IPS DF 4.7 (cell line): Measurements from ENCODE around the gene ACOT8.
A peak's percentile ranks its signal among the peaks of the same experiment; 100 is the strongest.
"Not testable (repeated sequence)": the region's sequence is repeated elsewhere in the genome, so short reads cannot be mapped to it uniquely, and the experiment has no call there.

ENCODE experiments used
- DNase-seq: peaks from one replicate; pipeline ENCODE4 v3.0.0-alpha.2; 2013; ENCODE audit warnings: low spot score; ENCODE audit errors: extremely low read depth

Gene ACOT8

GRCh38 chr20:45827712-45828111, 29.5 kb downstream of the ACOT8 start:
- no peak for DNase-seq

DNA sequence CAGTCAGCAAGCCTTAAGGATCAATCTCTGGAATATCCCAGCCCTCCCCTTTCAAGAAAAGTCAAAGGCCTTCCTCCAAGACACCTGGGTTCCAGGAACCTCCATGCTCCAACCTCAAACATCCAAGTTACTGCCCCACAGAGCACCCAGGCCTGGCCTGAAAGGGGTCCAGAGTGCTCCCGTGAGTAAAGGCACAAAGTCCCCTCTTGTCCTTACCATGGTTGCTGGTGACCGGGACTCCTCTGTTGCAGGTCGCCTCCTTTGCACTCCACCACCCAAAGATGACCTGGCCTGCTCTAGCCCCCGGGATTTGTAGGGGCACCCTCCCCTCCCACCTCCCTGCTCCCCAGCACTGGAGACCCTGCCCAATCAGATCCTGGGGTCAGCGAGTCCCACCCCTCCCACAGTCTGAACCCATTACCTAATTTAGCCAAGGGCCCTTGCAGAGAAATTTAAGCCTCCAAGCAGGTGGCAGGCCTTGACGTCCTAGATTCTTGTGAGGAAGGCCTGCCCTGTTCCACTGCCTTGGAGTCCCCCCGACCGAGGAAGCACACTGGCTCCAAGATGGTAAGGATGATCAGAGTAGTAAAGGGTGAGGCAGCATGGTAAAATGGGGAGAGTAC, 30.1 kb downstream of the ACOT8 start, which contains the start of gene TNNC2:
Gene TNNC2, minus strand, starts transcription at position 283 of the 623 bp plus-strand sequence. Its CDS starts 64 bp downstream, at position 219.
- DNase-seq, result no peak

DNA sequence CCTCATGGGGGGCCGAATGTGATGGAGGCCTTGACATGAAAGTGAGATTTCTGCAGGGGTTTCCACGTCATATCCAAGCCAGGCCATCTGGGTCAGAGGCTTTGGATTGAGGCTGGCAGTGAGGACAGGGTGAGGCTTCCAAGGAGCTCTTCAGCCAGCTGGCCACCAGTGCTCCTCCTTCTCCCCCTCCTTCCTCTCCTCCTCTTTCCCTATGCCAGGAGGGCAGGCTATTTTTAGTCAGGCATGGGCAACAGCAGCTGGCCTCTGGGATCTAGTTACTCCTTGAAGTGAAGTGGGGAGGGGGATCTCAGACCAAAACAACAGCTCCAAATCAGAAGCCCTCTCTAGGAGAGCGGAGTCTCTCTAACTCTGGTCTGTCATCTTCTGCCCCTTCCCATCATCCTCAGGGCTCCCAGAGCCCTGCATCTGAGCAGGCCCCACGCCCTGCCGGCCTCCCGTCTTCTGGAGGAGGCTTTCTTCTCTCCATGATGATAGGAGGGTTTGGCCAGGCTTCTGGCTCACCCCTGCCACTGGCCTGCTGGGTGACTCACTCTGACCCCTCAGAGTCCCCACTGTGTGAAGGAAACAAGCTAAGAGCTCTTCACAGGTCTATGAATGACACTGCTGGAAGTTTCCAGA, 30.7 kb downstream of the ACOT8 start:
- DNase-seq, result no peak

DNA sequence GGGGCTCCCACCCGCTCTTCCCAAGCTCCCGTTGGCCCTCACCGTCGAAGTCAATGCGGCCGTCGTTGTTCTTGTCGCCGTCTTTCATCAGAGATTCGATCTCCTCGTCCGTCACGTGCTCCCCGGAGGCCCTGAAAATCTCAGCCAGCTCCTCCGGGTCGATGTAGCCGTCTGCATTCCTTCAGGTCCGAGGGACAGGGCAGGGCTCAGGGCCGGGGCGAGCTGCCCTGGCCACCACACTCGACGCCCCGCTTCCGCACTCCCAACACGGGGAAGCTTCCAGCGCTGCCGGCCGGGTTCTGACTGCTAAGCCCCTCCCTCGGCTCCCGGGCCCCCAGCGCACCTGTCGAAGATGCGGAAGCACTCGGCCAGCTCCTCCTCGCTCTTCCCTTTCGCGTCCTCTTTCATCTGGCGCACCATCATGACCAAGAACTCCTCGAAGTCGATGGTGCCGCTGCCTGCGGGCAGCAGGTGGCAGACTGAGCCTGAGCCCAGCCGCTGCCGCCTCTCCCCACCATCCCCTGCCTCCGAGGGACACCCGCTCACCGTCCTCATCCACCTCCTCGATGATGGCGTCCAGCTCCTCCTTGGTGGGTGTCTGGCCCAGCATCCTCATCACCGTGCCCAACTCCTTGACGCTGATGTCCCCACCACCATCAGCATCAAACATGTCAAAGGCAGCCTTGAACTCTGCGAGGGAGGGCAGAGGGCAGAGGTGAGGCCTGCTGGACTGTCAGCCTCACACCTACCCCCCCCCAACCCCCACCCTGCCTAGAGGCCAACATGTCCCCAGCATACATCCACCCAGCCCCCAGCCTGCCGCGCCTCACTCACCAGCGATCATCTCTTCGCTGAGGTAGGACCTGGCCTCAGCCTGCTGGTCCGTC, 33.0 kb downstream of the ACOT8 start:
- DNase-seq, result peak; percentile 62

DNA sequence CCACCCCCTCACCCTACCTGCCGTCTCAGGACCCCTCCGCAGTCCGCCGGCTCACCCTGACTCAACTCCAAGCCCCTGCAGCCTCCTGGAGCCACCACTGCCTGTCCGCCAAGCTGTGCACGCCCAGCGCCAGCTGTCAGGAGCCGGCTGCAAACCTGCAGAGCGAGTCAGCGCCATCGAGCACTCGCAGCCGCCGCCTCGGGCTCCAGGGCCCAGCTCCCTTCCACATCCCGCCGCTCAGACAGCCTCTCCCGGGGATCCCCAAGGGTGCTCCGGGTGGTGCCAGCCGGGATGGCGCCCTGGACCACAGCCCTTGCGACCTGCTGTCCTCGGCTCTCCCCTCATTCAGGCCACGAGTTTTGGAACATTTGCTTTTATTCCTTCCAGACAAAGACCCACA, 34.3 kb downstream of the ACOT8 start:
- no peak for DNase-seq

GRCh38 chr20:45821947-45822346, 35.2 kb downstream of the ACOT8 start:
- DNase-seq, result no peak

GRCh38 chr20:45819466-45819865, 37.7 kb downstream of the ACOT8 start:
- no peak for DNase-seq

- no peak for DNase-seq
These were observed 39.0 kb downstream of the ACOT8 start for GRCh38 chr20:45818239-45818638.

- DNase-seq, result no peak
These were observed 39.6 kb downstream of the ACOT8 start for GRCh38 chr20:45817376-45818194.

DNA sequence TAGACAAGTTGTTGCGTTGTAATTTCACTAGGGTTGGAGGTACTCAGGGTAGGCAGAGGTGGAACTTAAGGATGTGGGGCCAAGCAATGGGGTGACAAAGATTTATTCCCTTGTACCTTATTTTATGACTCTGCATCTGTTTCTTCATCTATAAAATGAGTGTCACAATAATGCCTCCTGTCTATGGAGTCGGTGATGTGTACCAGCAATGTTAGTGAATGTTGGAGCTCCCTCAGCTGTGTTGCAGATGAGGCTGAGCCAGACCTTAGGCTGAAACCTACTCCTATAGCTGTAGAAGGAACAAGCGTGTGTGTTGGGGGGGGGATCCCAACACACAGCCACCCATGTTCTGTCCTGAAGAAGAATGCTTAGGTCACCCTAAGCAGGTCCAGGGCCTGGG, 40.2 kb downstream of the ACOT8 start:
- no peak for DNase-seq

DNA sequence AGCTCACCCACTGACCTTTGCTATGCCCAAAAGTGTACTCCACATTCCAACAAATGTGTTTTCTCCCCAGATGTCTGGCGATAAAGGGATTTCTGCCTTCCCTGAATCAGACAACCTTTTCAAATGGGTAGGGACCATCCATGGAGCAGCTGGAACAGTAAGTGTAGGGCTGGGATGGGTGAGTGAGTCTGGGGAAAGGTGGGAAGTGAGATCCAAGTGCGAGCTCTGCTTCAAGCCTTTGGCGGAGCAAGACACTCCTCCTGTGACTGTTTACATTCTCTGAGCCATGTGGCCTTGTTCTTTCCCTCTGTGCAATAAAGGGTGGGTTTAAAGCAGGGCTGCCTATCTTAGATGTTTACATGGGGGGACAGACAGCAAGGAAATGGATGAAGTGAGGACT, 42.9 kb downstream of the ACOT8 start:
- DNase-seq, result no peak

- DNase-seq, result no peak
These were observed 43.7 kb downstream of the ACOT8 start for GRCh38 chr20:45813489-45813888.

GRCh38 chr20:45813006-45813340, 44.2 kb downstream of the ACOT8 start:
- DNase-seq, result no peak

DNA sequence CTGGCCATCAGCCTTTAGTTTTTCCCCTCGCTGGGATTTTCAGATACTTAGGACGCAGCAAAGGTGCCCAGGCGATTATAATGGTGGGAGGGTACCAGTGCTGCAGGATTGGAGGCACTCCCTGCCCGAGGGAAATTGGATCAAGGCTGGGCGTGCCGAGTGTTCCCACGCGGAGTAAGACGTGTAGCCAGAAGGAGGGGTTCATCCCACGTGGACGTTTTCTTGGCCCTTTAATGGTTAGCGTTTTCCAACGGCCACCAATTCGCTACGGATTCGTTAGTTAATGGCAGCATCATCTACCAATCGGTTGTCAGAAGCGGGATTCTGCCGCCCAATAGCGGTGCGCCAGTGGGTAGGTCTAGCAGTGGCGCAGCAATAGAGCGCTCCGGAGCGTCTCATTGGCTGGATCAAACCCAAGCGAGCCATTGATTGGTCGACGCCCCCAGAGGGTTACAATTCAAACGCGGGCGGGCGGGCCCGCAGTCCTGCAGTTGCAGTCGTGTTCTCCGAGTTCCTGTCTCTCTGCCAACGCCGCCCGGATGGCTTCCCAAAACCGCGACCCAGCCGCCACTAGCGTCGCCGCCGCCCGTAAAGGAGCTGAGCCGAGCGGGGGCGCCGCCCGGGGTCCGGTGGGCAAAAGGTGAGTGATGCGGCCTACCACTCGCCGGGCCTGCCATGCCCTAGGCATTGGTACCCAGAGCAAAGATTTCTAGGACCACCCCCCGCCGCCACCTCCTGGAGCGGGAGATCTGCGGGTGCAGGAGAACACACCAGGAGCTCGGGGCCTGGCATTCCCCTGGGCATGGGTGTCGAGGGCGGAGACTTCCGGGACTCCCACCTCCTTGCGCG, 44.8 kb downstream of the ACOT8 start, which contains the start of gene UBE2C:
Gene UBE2C, plus strand, starts transcription at position 488 of the 849 bp plus-strand sequence. Its CDS starts 52 bp downstream, at position 540.
- peak; percentile 99 for DNase-seq

- DNase-seq, result no peak
These were observed 46.8 kb downstream of the ACOT8 start for GRCh38 chr20:45810191-45810970.

DNA sequence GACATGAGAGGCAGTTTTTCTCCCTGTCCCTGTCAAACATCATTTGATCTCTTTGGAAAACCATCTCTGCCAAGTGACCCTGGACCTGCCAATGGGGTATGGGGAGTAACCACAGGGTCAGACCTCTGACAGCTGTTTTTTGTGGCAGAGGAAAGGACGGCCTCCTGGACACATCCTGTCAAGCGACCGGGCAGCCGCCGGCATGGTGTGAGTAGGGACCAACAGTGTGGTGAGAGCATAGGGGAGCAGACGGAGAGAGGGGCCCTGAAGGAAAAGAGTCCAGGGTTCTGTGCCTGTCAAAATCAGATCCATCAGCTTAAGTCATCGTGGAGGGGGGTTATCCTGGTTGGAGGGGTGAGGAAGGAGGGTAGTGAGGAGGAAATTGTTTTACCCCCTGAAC, 55.3 kb downstream of the ACOT8 start:
- DNase-seq, result no peak

DNA sequence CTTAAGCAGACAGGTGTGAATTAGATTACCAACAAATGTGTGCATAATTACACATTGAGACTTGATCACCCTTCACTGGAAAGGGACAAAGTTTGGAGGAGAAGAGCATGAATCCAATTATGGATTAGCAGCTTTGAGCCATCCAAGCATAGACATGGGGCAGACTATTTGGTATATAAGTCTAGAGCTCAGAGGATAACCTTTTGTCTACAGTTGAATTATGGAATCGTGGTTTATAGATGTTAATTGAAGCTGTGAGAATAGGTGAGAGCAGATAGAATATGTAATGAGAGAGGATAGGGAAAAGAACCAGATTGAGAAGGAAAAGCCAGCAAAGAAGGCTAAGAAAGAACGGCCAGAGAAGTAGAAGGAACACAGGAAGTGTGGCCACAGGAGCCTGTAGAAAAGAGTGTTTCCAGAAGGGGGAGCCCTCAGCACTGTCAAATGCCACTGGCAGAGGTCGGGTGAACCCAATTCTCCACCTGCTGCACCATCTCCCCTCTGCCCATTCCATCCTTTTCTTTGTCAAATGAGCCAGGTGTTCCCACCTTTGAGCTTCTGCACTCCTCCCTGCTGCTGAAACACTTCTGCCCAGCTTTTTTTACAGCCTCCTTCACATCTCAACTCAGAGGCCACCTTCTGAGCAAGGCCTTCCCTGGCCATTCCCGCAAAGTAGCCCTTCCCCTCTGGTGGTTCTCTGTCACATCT, 58.1 kb downstream of the ACOT8 start:
- peak; percentile 46 for DNase-seq

DNA sequence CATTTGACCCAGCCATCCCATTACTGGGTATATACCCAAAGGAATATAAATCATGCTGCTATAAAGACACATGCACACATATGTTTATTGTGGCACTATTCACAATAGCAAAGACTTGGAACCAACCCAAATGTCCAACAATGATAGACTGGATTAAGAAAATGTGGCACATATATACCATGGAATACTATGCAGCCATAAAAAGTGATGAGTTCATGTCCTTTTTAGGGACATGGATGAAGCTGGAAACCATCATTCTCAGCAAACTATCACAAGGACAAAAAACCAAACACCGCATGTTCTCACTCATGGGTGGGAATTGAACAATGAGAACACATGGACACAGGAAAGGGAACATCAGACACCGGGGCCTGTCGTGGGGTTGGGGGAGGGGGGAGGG, 59.2 kb downstream of the ACOT8 start:
- DNase-seq, result not testable (repeated sequence)

GRCh38 chr20:45797510-45797909, 59.7 kb downstream of the ACOT8 start:
- not testable (repeated sequence) for DNase-seq
